Measurements from ENCODE around the gene DOCK10.

DNA sequence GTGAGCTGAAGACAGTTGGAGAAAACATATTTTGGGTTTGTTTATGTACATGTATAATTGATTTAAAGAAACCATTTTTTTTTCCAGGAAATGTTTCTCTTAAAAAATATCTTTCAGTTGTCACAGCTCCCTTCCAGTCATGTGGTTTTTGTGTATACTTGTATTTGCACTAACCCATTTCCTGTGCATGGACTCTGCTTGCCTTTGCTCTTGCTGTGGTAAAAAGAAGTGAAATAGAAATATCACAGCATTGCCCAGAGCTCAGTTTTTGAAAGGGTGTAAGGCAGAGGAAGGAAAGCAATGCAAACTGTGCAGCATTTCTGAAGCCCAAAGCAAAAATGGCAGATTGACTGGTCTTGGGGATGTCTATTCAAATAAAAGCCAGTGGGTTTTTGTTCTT, 10.4 kb upstream of the DOCK10 start:
- TF ChIP-seq POLR2A (IDR thresholded peaks at IDR 0.05): no peak
- TF ChIP-seq, protein P1, sequence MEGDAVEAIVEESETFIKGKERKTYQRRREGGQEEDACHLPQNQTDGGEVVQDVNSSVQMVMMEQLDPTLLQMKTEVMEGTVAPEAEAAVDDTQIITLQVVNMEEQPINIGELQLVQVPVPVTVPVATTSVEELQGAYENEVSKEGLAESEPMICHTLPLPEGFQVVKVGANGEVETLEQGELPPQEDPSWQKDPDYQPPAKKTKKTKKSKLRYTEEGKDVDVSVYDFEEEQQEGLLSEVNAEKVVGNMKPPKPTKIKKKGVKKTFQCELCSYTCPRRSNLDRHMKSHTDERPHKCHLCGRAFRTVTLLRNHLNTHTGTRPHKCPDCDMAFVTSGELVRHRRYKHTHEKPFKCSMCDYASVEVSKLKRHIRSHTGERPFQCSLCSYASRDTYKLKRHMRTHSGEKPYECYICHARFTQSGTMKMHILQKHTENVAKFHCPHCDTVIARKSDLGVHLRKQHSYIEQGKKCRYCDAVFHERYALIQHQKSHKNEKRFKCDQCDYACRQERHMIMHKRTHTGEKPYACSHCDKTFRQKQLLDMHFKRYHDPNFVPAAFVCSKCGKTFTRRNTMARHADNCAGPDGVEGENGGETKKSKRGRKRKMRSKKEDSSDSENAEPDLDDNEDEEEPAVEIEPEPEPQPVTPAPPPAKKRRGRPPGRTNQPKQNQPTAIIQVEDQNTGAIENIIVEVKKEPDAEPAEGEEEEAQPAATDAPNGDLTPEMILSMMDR (IDR thresholded peaks at IDR 0.05): no peak
